K562 (cell line): ENCODE results near the gene NHLRC2. TPM values are rescaled to one million over a fixed set of nuclear protein-coding genes. Genes with fewer than 3 reads are reported as not detected.
A peak's percentile ranks its signal among the peaks of the same experiment; 100 is the strongest.

Experiments used
- ATF3 ChIP-seq, 2 experiments: fragments of 450-650 bp in 1 of 2; sonication (generic) in 1 of 2; formaldehyde crosslinking in 1 of 2; IDR thresholded peaks in 1 of 2; conservative IDR thresholded peaks in 1 of 2; 2 replicates each; pipeline versions ENCODE4 v1.6.1 to v1.8.1; 2016 to 2023; ENCODE audit warnings: mild to moderate bottlenecking in 2 of 2, moderate library complexity in 2 of 2, inconsistent platforms in 1 of 2, missing genetic modification reagents in 1 of 2
- FOXK2 ChIP-seq, 2 experiments: fragments of 450-650 bp; IDR thresholded peaks in 1 of 2; conservative IDR thresholded peaks in 1 of 2; 2 replicates each; pipeline ENCODE4 v1.6.1; 2016; ENCODE audit warnings: low read depth in 2 of 2, mild to moderate bottlenecking in 1 of 2
- LARP7 ChIP-seq: fragments of 450-650 bp; IDR thresholded peaks from 2 replicates; pipeline ENCODE4 v1.6.1; 2016
- NRF1 ChIP-seq, 2 experiments: fragments of 450-650 bp; IDR thresholded peaks in 1 of 2; conservative IDR thresholded peaks in 1 of 2; 2 replicates each; pipeline ENCODE4 v1.6.1; 2014; ENCODE audit warnings: mild to moderate bottlenecking in 2 of 2
- SNRNP70 ChIP-seq: fragments of 200-400 bp; formaldehyde crosslinking; optimal IDR thresholded peaks from 2 replicates; pipeline ENCODE3; 2017; ENCODE audit warnings: low read depth, low read length
- TAF7 ChIP-seq: fragments of 450-650 bp; IDR thresholded peaks from 2 replicates; pipeline ENCODE4 v1.6.1; 2016; ENCODE audit warnings: missing genetic modification characterization, missing compliant biosample characterization
- TEAD1 ChIP-seq, 2 experiments: fragments of 450-650 bp in 1 of 2; sonication (generic) in 1 of 2; formaldehyde crosslinking; IDR thresholded peaks; 2 replicates each; pipeline versions ENCODE4 v1.4.0 to v1.8.0; 2020 to 2022; ENCODE audit warnings: mild to moderate bottlenecking in 2 of 2, missing genetic modification reagents in 1 of 2
- TRIM28 ChIP-seq: fragments of 450-650 bp; IDR thresholded peaks from 2 replicates; pipeline ENCODE4 v1.6.1; 2017
- ZFP1 ChIP-seq: fragments of 450-650 bp; formaldehyde crosslinking; IDR thresholded peaks from 2 replicates; pipeline ENCODE4 v1.4.0; 2020; ENCODE audit warnings: mild to moderate bottlenecking, mixed read lengths
- ZNF24 ChIP-seq: fragments of 450-650 bp; IDR thresholded peaks from 2 replicates; pipeline ENCODE4 v1.6.1; 2016
- polyA plus RNA-seq, 8 experiments: library from polyadenylated mRNA; depleted of rRNA in 4 of 8; stranded (reverse) in 5 of 8; unstranded in 3 of 8; fragments of >200 nt; fragmentation: Nextera tagmentation in 2 of 8; fragmentation: Illumina TruSeq in 1 of 8; extraction: Ambion mirVana in 2 of 8; extraction: Trizol in 1 of 8; gene quantifications; 2 replicates each; pipeline versions ENCODE4 v1.2.1 to v1.2.3, GENCODE V29; 2011 to 2014; ENCODE audit warnings: inconsistent platforms in 1 of 8, missing spikeins in 1 of 8
- total RNA-seq, 7 experiments: library from RNA; depleted of rRNA in 6 of 7; stranded (reverse); fragments of >200 nt in 6 of 7; fragmentation: Illumina TruSeq in 2 of 7; extraction: Trizol in 2 of 7; gene quantifications; 2 replicates each; pipeline versions ENCODE4 v1.2.1 to v1.2.3, GENCODE V29; 2011 to 2021; ENCODE audit warnings: low replicate concordance in 1 of 7
- TF ChIP-seq, protein P1 (sequence below): fragments of 200-800 bp; sonication (Bioruptor generic); IDR thresholded peaks from 2 replicates; pipeline ENCODE4 v1.6.1; 2016; ENCODE audit warnings: missing genetic modification characterization, missing compliant biosample characterization
- TF ChIP-seq, protein P2 (sequence below): fragments of 250-450 bp; sonication (Bioruptor Pico); IDR thresholded peaks from 2 replicates; pipeline ENCODE4 v1.8.0; 2022; ENCODE audit warnings: moderate library complexity, mild to moderate bottlenecking, inconsistent platforms
- TF ChIP-seq, protein P3 (sequence below): sonication (generic); formaldehyde crosslinking; IDR thresholded peaks from 2 replicates; pipeline ENCODE4 v1.8.0; 2023; ENCODE audit warnings: missing genetic modification reagents, mild to moderate bottlenecking, borderline replicate concordance

Gene NHLRC2
- total and polyA plus RNA-seq, 9 of the 15 experiments (the other 6 are each of a cell fraction or from before 2014, with no cell fraction given): 1.5 to 22.4 (median 10.3) TPM

GRCh38 chr10:113854761-113855588, 514 bp downstream of the NHLRC2 start (continued):
- TF ChIP-seq TRIM28: no peak
- TF ChIP-seq, protein P1, sequence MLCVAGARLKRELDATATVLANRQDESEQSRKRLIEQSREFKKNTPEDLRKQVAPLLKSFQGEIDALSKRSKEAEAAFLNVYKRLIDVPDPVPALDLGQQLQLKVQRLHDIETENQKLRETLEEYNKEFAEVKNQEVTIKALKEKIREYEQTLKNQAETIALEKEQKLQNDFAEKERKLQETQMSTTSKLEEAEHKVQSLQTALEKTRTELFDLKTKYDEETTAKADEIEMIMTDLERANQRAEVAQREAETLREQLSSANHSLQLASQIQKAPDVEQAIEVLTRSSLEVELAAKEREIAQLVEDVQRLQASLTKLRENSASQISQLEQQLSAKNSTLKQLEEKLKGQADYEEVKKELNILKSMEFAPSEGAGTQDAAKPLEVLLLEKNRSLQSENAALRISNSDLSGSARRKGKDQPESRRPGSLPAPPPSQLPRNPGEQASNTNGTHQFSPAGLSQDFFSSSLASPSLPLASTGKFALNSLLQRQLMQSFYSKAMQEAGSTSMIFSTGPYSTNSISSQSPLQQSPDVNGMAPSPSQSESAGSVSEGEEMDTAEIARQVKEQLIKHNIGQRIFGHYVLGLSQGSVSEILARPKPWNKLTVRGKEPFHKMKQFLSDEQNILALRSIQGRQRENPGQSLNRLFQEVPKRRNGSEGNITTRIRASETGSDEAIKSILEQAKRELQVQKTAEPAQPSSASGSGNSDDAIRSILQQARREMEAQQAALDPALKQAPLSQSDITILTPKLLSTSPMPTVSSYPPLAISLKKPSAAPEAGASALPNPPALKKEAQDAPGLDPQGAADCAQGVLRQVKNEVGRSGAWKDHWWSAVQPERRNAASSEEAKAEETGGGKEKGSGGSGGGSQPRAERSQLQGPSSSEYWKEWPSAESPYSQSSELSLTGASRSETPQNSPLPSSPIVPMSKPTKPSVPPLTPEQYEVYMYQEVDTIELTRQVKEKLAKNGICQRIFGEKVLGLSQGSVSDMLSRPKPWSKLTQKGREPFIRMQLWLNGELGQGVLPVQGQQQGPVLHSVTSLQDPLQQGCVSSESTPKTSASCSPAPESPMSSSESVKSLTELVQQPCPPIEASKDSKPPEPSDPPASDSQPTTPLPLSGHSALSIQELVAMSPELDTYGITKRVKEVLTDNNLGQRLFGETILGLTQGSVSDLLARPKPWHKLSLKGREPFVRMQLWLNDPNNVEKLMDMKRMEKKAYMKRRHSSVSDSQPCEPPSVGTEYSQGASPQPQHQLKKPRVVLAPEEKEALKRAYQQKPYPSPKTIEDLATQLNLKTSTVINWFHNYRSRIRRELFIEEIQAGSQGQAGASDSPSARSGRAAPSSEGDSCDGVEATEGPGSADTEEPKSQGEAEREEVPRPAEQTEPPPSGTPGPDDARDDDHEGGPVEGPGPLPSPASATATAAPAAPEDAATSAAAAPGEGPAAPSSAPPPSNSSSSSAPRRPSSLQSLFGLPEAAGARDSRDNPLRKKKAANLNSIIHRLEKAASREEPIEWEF (CRISPR knock-in tag): no peak
- no peak for TF ChIP-seq ATF3 (IDR thresholded peaks at IDR 0.05)
- TF ChIP-seq ATF3 (CRISPR knock-in tag; conservative IDR thresholded peaks at IDR 0.05): no peak
- TF ChIP-seq TAF7 (tag): peak; percentile 36; the same call in 1 of the 2 replicates
- no peak for TF ChIP-seq SNRNP70
- TF ChIP-seq FOXK2 (conservative IDR thresholded peaks at IDR 0.05 in 1 of 2, IDR thresholded peaks at IDR 0.05 in 1 of 2; ENCODE audit: low read depth in 2 of 2): 0 out of 4 replicates have a peak, but pooled peaks of 1 of the 2 experiments have one; percentile 25
- no peak for TF ChIP-seq ZFP1 (CRISPR knock-in tag)
- no peak for TF ChIP-seq ZNF24
- TF ChIP-seq, protein P2, sequence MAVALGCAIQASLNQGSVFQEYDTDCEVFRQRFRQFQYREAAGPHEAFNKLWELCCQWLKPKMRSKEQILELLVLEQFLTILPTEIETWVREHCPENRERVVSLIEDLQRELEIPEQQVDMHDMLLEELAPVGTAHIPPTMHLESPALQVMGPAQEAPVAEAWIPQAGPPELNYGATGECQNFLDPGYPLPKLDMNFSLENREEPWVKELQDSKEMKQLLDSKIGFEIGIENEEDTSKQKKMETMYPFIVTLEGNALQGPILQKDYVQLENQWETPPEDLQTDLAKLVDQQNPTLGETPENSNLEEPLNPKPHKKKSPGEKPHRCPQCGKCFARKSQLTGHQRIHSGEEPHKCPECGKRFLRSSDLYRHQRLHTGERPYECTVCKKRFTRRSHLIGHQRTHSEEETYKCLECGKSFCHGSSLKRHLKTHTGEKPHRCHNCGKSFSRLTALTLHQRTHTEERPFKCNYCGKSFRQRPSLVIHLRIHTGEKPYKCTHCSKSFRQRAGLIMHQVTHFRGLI (CRISPR knock-in tag): no peak
- TF ChIP-seq, protein P3, sequence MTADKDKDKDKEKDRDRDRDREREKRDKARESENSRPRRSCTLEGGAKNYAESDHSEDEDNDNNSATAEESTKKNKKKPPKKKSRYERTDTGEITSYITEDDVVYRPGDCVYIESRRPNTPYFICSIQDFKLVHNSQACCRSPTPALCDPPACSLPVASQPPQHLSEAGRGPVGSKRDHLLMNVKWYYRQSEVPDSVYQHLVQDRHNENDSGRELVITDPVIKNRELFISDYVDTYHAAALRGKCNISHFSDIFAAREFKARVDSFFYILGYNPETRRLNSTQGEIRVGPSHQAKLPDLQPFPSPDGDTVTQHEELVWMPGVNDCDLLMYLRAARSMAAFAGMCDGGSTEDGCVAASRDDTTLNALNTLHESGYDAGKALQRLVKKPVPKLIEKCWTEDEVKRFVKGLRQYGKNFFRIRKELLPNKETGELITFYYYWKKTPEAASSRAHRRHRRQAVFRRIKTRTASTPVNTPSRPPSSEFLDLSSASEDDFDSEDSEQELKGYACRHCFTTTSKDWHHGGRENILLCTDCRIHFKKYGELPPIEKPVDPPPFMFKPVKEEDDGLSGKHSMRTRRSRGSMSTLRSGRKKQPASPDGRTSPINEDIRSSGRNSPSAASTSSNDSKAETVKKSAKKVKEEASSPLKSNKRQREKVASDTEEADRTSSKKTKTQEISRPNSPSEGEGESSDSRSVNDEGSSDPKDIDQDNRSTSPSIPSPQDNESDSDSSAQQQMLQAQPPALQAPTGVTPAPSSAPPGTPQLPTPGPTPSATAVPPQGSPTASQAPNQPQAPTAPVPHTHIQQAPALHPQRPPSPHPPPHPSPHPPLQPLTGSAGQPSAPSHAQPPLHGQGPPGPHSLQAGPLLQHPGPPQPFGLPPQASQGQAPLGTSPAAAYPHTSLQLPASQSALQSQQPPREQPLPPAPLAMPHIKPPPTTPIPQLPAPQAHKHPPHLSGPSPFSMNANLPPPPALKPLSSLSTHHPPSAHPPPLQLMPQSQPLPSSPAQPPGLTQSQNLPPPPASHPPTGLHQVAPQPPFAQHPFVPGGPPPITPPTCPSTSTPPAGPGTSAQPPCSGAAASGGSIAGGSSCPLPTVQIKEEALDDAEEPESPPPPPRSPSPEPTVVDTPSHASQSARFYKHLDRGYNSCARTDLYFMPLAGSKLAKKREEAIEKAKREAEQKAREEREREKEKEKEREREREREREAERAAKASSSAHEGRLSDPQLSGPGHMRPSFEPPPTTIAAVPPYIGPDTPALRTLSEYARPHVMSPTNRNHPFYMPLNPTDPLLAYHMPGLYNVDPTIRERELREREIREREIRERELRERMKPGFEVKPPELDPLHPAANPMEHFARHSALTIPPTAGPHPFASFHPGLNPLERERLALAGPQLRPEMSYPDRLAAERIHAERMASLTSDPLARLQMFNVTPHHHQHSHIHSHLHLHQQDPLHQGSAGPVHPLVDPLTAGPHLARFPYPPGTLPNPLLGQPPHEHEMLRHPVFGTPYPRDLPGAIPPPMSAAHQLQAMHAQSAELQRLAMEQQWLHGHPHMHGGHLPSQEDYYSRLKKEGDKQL (CRISPR knock-in tag): no peak
- TF ChIP-seq TEAD1 (CRISPR knock-in tag; IDR thresholded peaks at IDR 0.05): 0 out of 4 replicates have a peak, but pooled peaks of 1 of the 2 experiments have one; percentile 25
- TF ChIP-seq LARP7: no peak
- TF ChIP-seq NRF1 (conservative IDR thresholded peaks at IDR 0.05 in 1 of 2, IDR thresholded peaks at IDR 0.05 in 1 of 2): peak; percentile 10 to 22; a peak in 1 of 4 replicates
